Keratinocyte (primary cell): ENCODE measurements around the gene GSTO2. TPM values are rescaled to one million over a fixed set of nuclear protein-coding genes. Genes with fewer than 3 reads are reported as not detected.

ENCODE experiments used
- DNase-seq: peaks from one replicate; pipeline ENCODE4 v3.0.0-alpha.2; 2011; ENCODE audit warnings: low read depth, missing footprints, low spot score
- FAIRE-seq: peaks from 2 replicates; lab custom pipeline; 2011; peaks lifted over from hg19 to GRCh38; lab: Jason Lieb, UNC
- H2AFZ ChIP-seq: 2 replicates; pipeline ENCODE4 v1.6.0; 2012; ENCODE audit warnings: low read length, control low read depth, inconsistent platforms; ENCODE audit not compliant: control insufficient read depth
- H3K27ac ChIP-seq: 2 replicates; pipeline ENCODE4 v1.5.1; 2011; ENCODE audit warnings: low read length; ENCODE audit not compliant: control insufficient read depth, insufficient read depth
- H3K27me3 ChIP-seq: 3 replicates; pipeline ENCODE4 v1.6.0; 2011; ENCODE audit warnings: low read length; ENCODE audit not compliant: control insufficient read depth, insufficient read depth; ENCODE audit errors: extremely low read depth
- H3K36me3 ChIP-seq, 2 experiments: 2 replicates in 1 of 2; 3 replicates in 1 of 2; pipeline ENCODE4 v1.5.1; 2011; ENCODE audit warnings: low read length in 2 of 2, mild to moderate bottlenecking in 1 of 2; ENCODE audit not compliant: control insufficient read depth in 2 of 2, insufficient read depth in 2 of 2; ENCODE audit errors: extremely low read depth in 1 of 2
- H3K4me1 ChIP-seq: 3 replicates; pipeline ENCODE4 v1.5.1; 2011; ENCODE audit warnings: low read length; ENCODE audit not compliant: control insufficient read depth, insufficient read depth; ENCODE audit errors: extremely low read depth
- H3K4me2 ChIP-seq: 3 replicates; pipeline ENCODE4 v1.6.0; 2011; ENCODE audit warnings: low read depth, low read length; ENCODE audit not compliant: control insufficient read depth, insufficient read depth; ENCODE audit errors: extremely low read depth
- H3K4me3 ChIP-seq, 3 experiments: fragments of 200-600 bp in 1 of 3; sonication (generic) in 1 of 3; 2 replicates in 2 of 3; 3 replicates in 1 of 3; pipeline ENCODE4 v1.5.1; 2011 to 2016; ENCODE audit warnings: low read length in 3 of 3, mild to moderate bottlenecking in 3 of 3, control low read depth in 2 of 3, inconsistent platforms in 1 of 3, low read depth in 1 of 3, mixed read lengths in 1 of 3, mixed run types in 1 of 3, moderate library complexity in 1 of 3; ENCODE audit not compliant: control insufficient read depth in 2 of 3, insufficient read depth in 2 of 3; ENCODE audit errors: extremely low read depth in 1 of 3
- H3K79me2 ChIP-seq: 2 replicates; pipeline ENCODE4 v1.6.0; 2012; ENCODE audit warnings: low read length; ENCODE audit not compliant: control insufficient read depth, insufficient read depth
- H3K9ac ChIP-seq: 3 replicates; pipeline ENCODE4 v1.6.0; 2011; ENCODE audit warnings: low read length; ENCODE audit not compliant: control insufficient read depth, insufficient read depth; ENCODE audit errors: extremely low read depth
- H3K9me1 ChIP-seq: 3 replicates; pipeline ENCODE4 v1.6.0; 2011; ENCODE audit warnings: low read length; ENCODE audit not compliant: control insufficient read depth, insufficient read depth; ENCODE audit errors: extremely low read depth
- H3K9me3 ChIP-seq: 2 replicates; pipeline ENCODE4 v1.5.1; 2012; ENCODE audit warnings: low read depth, low read length; ENCODE audit not compliant: control insufficient read depth
- H4K20me1 ChIP-seq: 3 replicates; pipeline ENCODE4 v1.6.0; 2011; ENCODE audit warnings: low read length; ENCODE audit not compliant: control insufficient read depth, insufficient read depth; ENCODE audit errors: extremely low read depth
- CTCF ChIP-seq, 3 experiments: IDR thresholded peaks in 1 of 3; conservative IDR thresholded peaks in 1 of 3; optimal IDR thresholded peaks in 1 of 3; 2 replicates in 2 of 3; 3 replicates in 1 of 3; pipeline versions ENCODE3 to v1.5.1; 2011; ENCODE audit warnings: low read length in 3 of 3, mild to moderate bottlenecking in 3 of 3, moderate library complexity in 2 of 3, control low read depth in 1 of 3, inconsistent platforms in 1 of 3; ENCODE audit not compliant: insufficient read depth in 2 of 3; ENCODE audit errors: extremely low read depth in 1 of 3
- EZH2 ChIP-seq: IDR thresholded peaks from one replicate; pipeline ENCODE4 v1.6.1; 2012; ENCODE audit warnings: inconsistent platforms, mild to moderate bottlenecking, low read length, moderate library complexity
- dilution Hi-C: fragments of 300-500 bp; cut with MboI; formaldehyde crosslinking; loops from one replicate; pipeline ENCODE4 v1.7.0; 2020; ENCODE audit warnings: low sequenced_read_pairs; ENCODE audit not compliant: extremely low pct_ligation_motif_present
- polyA plus RNA-seq, 5 experiments: library from polyadenylated mRNA; depleted of rRNA in 3 of 5; stranded (reverse) in 3 of 5; stranded (forward) in 1 of 5; unstranded in 1 of 5; fragments of >200 nt; gene quantifications; 1 replicate in 1 of 5; 2 replicates in 3 of 5; 3 replicates in 1 of 5; pipeline versions ENCODE4 v1.2.1 to v1.2.3, GENCODE V29; 2011 to 2012; ENCODE audit warnings: missing spikeins in 2 of 5, low read depth in 1 of 5, low replicate concordance in 1 of 5

The GSTO2 gene
- polyA plus RNA-seq, 1 donor (not counting 4 experiments of a cell fraction or from before 2014, with no cell fraction given), result 56.9 TPM

DNA sequence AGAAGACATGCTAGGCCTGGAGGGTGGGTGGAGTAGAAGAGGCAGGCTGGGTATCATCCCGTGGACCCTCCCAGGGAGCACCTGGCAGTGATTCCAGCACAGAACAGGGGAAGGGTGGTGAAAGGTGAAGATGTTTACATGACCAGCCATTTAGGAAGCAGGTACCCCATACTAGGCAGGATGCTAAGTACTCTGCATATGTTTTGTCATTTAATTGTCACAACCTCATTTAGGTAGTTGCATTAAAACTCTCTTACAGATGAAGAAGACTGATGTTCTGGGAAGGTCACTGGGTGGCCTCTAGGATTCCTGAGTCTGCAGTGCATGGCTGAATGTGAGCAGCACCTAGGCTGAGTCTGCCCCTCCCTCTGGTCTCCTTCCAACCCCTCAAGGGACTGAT is 54.1 kb downstream of the GSTO2 start:
- no peak overlapping the region for H3K4me3 ChIP-seq
- H3K27me3 ChIP-seq, result no peaks in the 10 kb centered on the region
- peaks cover 4% of the 10 kb centered on the region for H4K20me1 ChIP-seq
- peak overlapping the region; percentile 87 for H3K27ac ChIP-seq
- H3K9me3 ChIP-seq, result no peaks in the 10 kb centered on the region
- H3K9ac ChIP-seq, result peak overlapping the region; percentile 68
- dilution Hi-C loops, result no loop called here
- peak overlapping the region; percentile 43 for H3K4me2 ChIP-seq
- H3K36me3 ChIP-seq, result peaks cover 1 to 21% of the 10 kb centered on the region in 2 experiments
- H3K9me1 ChIP-seq, result peaks cover 3% of the 10 kb centered on the region
- FAIRE-seq (no peak), DNase-seq (no peak)
- TF ChIP-seq EZH2 (no peak), CTCF (optimal IDR thresholded peaks at IDR 0.05 in 1 of 3, IDR thresholded peaks at IDR 0.05 in 1 of 3, conservative IDR thresholded peaks at IDR 0.05 in 1 of 3; ENCODE audit: extremely low read depth in 1 of 3, insufficient read depth in 2 of 3, low read length in 3 of 3) (no peak)
- peaks cover 84% of the 10 kb centered on the region for H3K79me2 ChIP-seq
- no peak overlapping the region for H2AFZ ChIP-seq
- peaks cover 72% of the 10 kb centered on the region for H3K4me1 ChIP-seq

GRCh38 chr10:104323760-104324201 is 54.8 kb downstream of the GSTO2 start:
- peaks cover 3% of the 10 kb centered on the region for H3K9me1 ChIP-seq
- FAIRE-seq (no peak), DNase-seq (no peak)
- dilution Hi-C loops, result no loop called here
- peak overlapping the region; percentile 87 for H3K27ac ChIP-seq
- no peaks in the 10 kb centered on the region for H3K27me3 ChIP-seq
- no peak overlapping the region for H3K4me2 ChIP-seq
- no peak overlapping the region for H2AFZ ChIP-seq
- no peak overlapping the region for H3K4me3 ChIP-seq
- TF ChIP-seq CTCF (optimal IDR thresholded peaks at IDR 0.05 in 1 of 3, IDR thresholded peaks at IDR 0.05 in 1 of 3, conservative IDR thresholded peaks at IDR 0.05 in 1 of 3; ENCODE audit: extremely low read depth in 1 of 3, insufficient read depth in 2 of 3, low read length in 3 of 3), result no peak
- no peak for TF ChIP-seq EZH2
- H3K9ac ChIP-seq, result no peak overlapping the region
- peaks cover 78% of the 10 kb centered on the region for H3K79me2 ChIP-seq
- peaks cover 72% of the 10 kb centered on the region for H3K4me1 ChIP-seq
- peaks cover 1 to 21% of the 10 kb centered on the region in 2 experiments for H3K36me3 ChIP-seq
- H3K9me3 ChIP-seq, result no peaks in the 10 kb centered on the region
- H4K20me1 ChIP-seq, result peaks cover 4% of the 10 kb centered on the region
